Effector memory CD4-positive, alpha-beta T cell (primary cell): ENCODE results near the gene AMHR2.
"Not testable (repeated sequence)": the region's sequence is repeated elsewhere in the genome, so short reads cannot be mapped to it uniquely, and the experiment has no call there.

Experiments
- DNase-seq, 3 donors: peaks; one replicate each; pipeline ENCODE4 v3.0.0-alpha.2; 2020
- H3K27ac ChIP-seq: 2 replicates; pipeline ENCODE4 v1.7.0; 2013; ENCODE audit warnings: mild to moderate bottlenecking, low read length, moderate library complexity; ENCODE audit not compliant: insufficient read depth, poor library complexity, severe bottlenecking
- H3K27me3 ChIP-seq: replicated peaks from 2 replicates; pipeline ENCODE4 v1.7.0; 2013; ENCODE audit warnings: mild to moderate bottlenecking, low read length; ENCODE audit not compliant: insufficient read depth, control insufficient read depth, poor library complexity, severe bottlenecking
- H3K36me3 ChIP-seq: 2 replicates; pipeline ENCODE4 v1.7.0; 2013; ENCODE audit warnings: mild to moderate bottlenecking, low read length, moderate library complexity; ENCODE audit not compliant: control insufficient read depth, insufficient read depth
- H3K4me1 ChIP-seq: 2 replicates; pipeline ENCODE4 v1.7.0; 2013; ENCODE audit warnings: low read length, mild to moderate bottlenecking; ENCODE audit not compliant: control insufficient read depth, insufficient read depth, poor library complexity, severe bottlenecking
- H3K4me3 ChIP-seq: 2 replicates; pipeline ENCODE4 v1.7.0; 2013; ENCODE audit warnings: low read length, low read depth, mild to moderate bottlenecking; ENCODE audit not compliant: insufficient read depth, poor library complexity, severe bottlenecking
- H3K9me3 ChIP-seq: 2 replicates; pipeline ENCODE4 v1.7.0; 2013; ENCODE audit warnings: mild to moderate bottlenecking, low read length, moderate library complexity; ENCODE audit not compliant: control insufficient read depth
- total RNA-seq, 3 donors: gene quantifications; one replicate each; lab custom pipeline; 2026; lab: John Stamatoyannopoulos, UW

AMHR2 gene
- total RNA-seq, result 0 to 0.19 (median 0.17) reads per million in 3 donors

DNA sequence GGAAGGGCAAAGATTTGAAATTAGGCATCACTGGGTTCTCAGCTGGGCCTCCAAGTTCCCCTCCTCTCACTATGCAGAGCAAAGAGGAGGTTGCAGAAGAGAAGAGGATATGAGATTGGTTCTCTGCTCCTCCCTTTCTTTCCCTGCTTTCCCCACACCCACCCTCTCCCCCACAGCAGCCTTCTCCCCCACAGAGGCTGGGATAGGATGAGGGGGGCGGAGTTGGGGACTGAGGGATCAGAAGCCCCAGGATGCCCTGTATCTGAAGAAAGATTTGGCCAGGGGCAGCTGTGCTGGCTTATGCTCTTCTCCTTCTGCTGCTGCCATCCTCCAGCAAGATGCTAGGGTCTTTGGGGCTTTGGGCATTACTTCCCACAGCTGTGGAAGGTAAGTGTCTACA is at the start of gene AMHR2:
Gene AMHR2 (plus strand): TSS at position 259 of the 400 bp plus-strand sequence. CDS start 80 bp downstream, at position 339.
- H3K27ac ChIP-seq, result no peak within 1 kb of the TSS
- no peaks in the 10 kb centered on the region for H3K9me3 ChIP-seq
- no peaks in the 10 kb centered on the region for H3K27me3 ChIP-seq
- no peak within 1 kb of the TSS for H3K4me3 ChIP-seq
- peaks cover 4% of the 10 kb centered on the region for H3K4me1 ChIP-seq
- no peak for DNase-seq
- no peaks in the 10 kb centered on the region for H3K36me3 ChIP-seq

DNA sequence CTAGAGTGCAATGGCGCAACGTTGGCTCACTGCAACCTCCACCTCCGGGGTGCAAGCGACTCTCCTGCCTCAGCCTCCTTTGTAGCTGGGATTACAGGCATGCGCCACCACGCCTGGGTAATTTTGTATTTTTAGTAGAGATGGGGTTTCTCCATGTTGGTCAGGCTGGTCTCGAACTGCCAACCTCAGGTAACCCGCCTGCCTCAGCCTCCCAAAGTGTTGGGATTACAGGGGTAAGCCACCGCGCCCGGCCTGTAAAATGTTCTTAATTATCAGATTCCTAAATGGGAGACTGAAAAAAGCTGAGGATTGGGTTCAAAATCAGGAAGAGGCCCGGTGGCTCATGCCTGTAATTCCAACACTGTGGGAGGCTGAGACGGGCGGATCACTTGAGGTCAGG is 49.4 kb upstream of the AMHR2 start:
- not testable (repeated sequence) for H3K36me3 ChIP-seq, H3K27me3 ChIP-seq, H3K27ac ChIP-seq, H3K4me3 ChIP-seq, DNase-seq, H3K9me3 ChIP-seq
- H3K4me1 ChIP-seq, result peaks cover 19% of the 10 kb centered on the region

- H3K4me1 ChIP-seq, result peaks cover 11% of the 10 kb centered on the region
- no peaks in the 10 kb centered on the region for H3K36me3 ChIP-seq
- DNase-seq, result no peak
- H3K27me3 ChIP-seq, result no peaks in the 10 kb centered on the region
- H3K9me3 ChIP-seq, result no peaks in the 10 kb centered on the region
- H3K4me3 ChIP-seq, result no peak overlapping the region
- H3K27ac ChIP-seq, result no peak overlapping the region
These were observed 46.9 kb upstream of the AMHR2 start for GRCh38 chr12:53376747-53377146.

DNA sequence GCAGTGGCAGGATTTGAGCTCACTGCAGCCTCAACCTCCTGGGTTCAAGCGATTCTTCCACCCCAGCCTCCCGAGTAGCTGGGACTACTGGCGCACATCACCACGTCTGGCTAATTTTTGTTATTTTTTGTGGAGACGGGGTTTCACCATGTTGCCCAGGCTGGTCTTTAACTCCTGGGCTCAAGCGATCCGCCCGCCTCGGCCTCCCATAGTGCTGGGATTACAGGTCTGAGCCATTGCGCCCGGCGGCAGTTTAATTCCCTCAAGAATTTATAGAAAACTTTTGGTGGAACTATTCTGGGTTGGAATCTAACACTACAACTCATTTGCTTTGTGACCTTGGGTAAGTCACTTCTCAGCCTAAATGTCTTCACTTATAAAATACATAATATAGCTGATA is 45.4 kb upstream of the AMHR2 start:
- peaks cover 20% of the 10 kb centered on the region for H3K4me1 ChIP-seq
- no peak overlapping the region for H3K4me3 ChIP-seq
- peak overlapping the region; percentile 66 for H3K27ac ChIP-seq
- no peaks in the 10 kb centered on the region for H3K9me3 ChIP-seq
- peaks cover 11% of the 10 kb centered on the region for H3K36me3 ChIP-seq
- no peak for DNase-seq
- H3K27me3 ChIP-seq, result no peaks in the 10 kb centered on the region

- Histone ChIP-seq H3K27me3 (no peaks in the 10 kb centered on the region), H3K36me3 (peaks cover 17% of the 10 kb centered on the region), H3K9me3 (no peaks in the 10 kb centered on the region), H3K4me1 (peaks cover 20% of the 10 kb centered on the region), H3K4me3 (peak overlapping the region; percentile 45), H3K27ac (peak overlapping the region; percentile 66)
- DNase-seq, result no peak
These were observed 44.8 kb upstream of the AMHR2 start for GRCh38 chr12:53378724-53379388.

DNA sequence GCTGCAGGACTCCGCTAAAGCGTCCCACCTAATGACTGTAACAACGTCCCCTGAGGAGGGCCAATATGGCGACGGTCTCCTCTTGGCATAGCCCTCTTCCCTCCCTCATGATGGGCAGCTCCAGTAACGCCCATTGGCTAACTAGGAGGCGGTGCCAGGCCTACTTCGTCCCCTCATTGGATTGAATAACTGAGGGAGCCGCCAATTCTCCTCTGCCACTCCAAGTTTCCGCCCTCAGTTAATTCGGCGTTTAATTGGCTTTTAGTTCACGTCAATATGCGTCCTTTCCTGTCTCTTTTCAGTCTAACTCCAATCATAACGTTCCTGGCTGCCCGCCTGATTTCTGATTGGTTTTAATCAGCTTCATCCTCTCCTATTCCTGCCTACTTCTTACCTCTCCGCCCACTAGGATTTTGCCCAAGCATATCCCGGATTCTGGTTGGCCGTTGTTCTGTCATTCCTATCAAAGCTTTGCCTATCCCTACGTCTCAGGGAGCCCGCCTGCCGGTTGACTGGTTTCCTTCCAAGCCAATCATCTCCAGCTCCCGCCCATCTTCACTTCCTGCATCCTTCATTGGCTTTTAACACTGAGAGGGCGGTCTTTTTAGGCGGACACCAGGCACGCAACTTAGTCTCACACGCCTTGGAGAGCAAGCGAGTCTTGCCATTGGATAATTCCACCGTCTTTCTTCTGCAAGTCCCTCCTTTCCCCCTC is 44.1 kb upstream of the AMHR2 start:
- H3K27me3 ChIP-seq, result no peaks in the 10 kb centered on the region
- H3K36me3 ChIP-seq, result peaks cover 17% of the 10 kb centered on the region
- H3K4me3 ChIP-seq, result peak overlapping the region; percentile 55
- H3K9me3 ChIP-seq, result no peaks in the 10 kb centered on the region
- peak; percentile 98 to 99 (median 99) for DNase-seq
- H3K27ac ChIP-seq, result peak overlapping the region; percentile 84
- H3K4me1 ChIP-seq, result peaks cover 21% of the 10 kb centered on the region

GRCh38 chr12:53380104-53380793 is 43.4 kb upstream of the AMHR2 start, which contains the start of gene SP1:
SP1 (plus strand) TSS chr12:53380176; CDS start chr12:53380292, 116 bp downstream.
- peak within 1 kb of the TSS; percentile 84 for H3K27ac ChIP-seq
- peak; percentile 79 to 83 (median 82) for DNase-seq
- no peaks in the 10 kb centered on the region for H3K9me3 ChIP-seq
- H3K36me3 ChIP-seq, result peaks cover 17% of the 10 kb centered on the region
- peak within 1 kb of the TSS; percentile 55 for H3K4me3 ChIP-seq
- peaks cover 23% of the 10 kb centered on the region for H3K4me1 ChIP-seq
- no peaks in the 10 kb centered on the region for H3K27me3 ChIP-seq

GRCh38 chr12:53380794-53381730 is 42.6 kb upstream of the AMHR2 start:
- Histone ChIP-seq H3K27ac (peak overlapping the region; percentile 47), H3K9me3 (no peaks in the 10 kb centered on the region), H3K27me3 (no peaks in the 10 kb centered on the region), H3K36me3 (peaks cover 17% of the 10 kb centered on the region), H3K4me3 (peak overlapping the region; percentile 42), H3K4me1 (peaks cover 29% of the 10 kb centered on the region)
- no peak for DNase-seq
